A549 (cell line): ENCODE data around the gene PEDS1. TPM values are rescaled to one million over a fixed set of nuclear protein-coding genes. Genes with fewer than 3 reads are reported as not detected.

Experiments used
- ATAC-seq, 2 experiments: fragments of 200-7000 bp in 1 of 2; fragments of >200 bp in 1 of 2; cut with Nextera tagmentation in 1 of 2; cut with Tn5 transposase in 1 of 2; 3 replicates each; pipeline versions ENCODE4 v1.8.0 to v1.9.1; 2018 to 2020; ENCODE audit warnings: mild to moderate bottlenecking in 1 of 2, moderate library complexity in 1 of 2
- CTCF ChIA-PET: fragments of 300-600 bp; sonication (Branson Sonifier 250); formaldehyde crosslinking; extraction: SDS; loops from one replicate; lab custom pipeline; 2021; ENCODE audit warnings: antibody characterized with exemption, inconsistent platforms; lab: Yijun Ruan, JAX
- POLR2A ChIA-PET: fragments of 350-600 bp; formaldehyde crosslinking; extraction: SDS; loops from one replicate; lab custom pipeline; 2021; ENCODE audit warnings: antibody characterized with exemption, inconsistent platforms; lab: Yijun Ruan, JAX
- DNase-seq, 2 experiments: peaks; one replicate each; pipeline versions ENCODE4 v3.0.0 to v3.0.0-alpha.2; 2011 to 2016; ENCODE audit warnings: low read depth in 1 of 2, low spot score in 1 of 2
- FAIRE-seq: peaks from 2 replicates; lab custom pipeline; 2011; peaks lifted over from hg19 to GRCh38; lab: Jason Lieb, UNC
- H3K27ac ChIP-seq, 2 experiments: fragments of >200 bp; sonication (Bioruptor Twin); formaldehyde crosslinking; 3 replicates each; pipeline ENCODE4 v1.5.1; 2016 to 2017
- H3K4me1 ChIP-seq: fragments of >200 bp; sonication (Bioruptor Twin); formaldehyde crosslinking; 3 replicates; pipeline ENCODE4 v1.6.1; 2016
- H3K4me2 ChIP-seq: fragments of >200 bp; sonication (Bioruptor Twin); formaldehyde crosslinking; 3 replicates; pipeline ENCODE4 v1.6.1; 2016
- H3K4me3 ChIP-seq: fragments of >200 bp; sonication (Bioruptor Twin); formaldehyde crosslinking; 3 replicates; pipeline ENCODE4 v1.5.1; 2016
- H3K9me3 ChIP-seq: fragments of >200 bp; sonication (Bioruptor Twin); formaldehyde crosslinking; 3 replicates; pipeline ENCODE4 v1.6.1; 2016
- CBX2 ChIP-seq: fragments of 200-600 bp; sonication (generic); IDR thresholded peaks from 2 replicates; pipeline ENCODE4 v1.6.1; 2016; ENCODE audit warnings: low read depth, mild to moderate bottlenecking, borderline replicate concordance
- EHF ChIP-seq: fragments of 250-450 bp; sonication (Bioruptor Pico); IDR thresholded peaks from 2 replicates; pipeline ENCODE4 v1.5.0; 2020; ENCODE audit warnings: mild to moderate bottlenecking
- EHMT2 ChIP-seq: fragments of 200-600 bp; sonication (generic); IDR thresholded peaks from 2 replicates; pipeline ENCODE4 v1.6.1; 2016; ENCODE audit warnings: antibody characterized with exemption, low read depth, mild to moderate bottlenecking, moderate library complexity
- ELK1 ChIP-seq: fragments of 150-350 bp; IDR thresholded peaks from 2 replicates; pipeline ENCODE4 v1.6.1; 2014; ENCODE audit warnings: low read depth, mild to moderate bottlenecking, low read length
- FOSB ChIP-seq: fragments of 250-450 bp; sonication (Bioruptor Pico); IDR thresholded peaks from 2 replicates; pipeline ENCODE4 v1.5.0; 2020; ENCODE audit warnings: mild to moderate bottlenecking, moderate library complexity
- HOXB13 ChIP-seq: fragments of 250-450 bp; sonication (Bioruptor Pico); IDR thresholded peaks from 2 replicates; pipeline ENCODE4 v1.5.0; 2020; ENCODE audit warnings: low read depth, mild to moderate bottlenecking, moderate library complexity
- NFE2L2 ChIP-seq: fragments of 150-350 bp; conservative IDR thresholded peaks from 2 replicates; pipeline ENCODE4 v1.6.1; 2014; ENCODE audit warnings: low read length
- NPAS2 ChIP-seq: fragments of 250-450 bp; sonication (Bioruptor Pico); IDR thresholded peaks from 2 replicates; pipeline ENCODE4 v1.8.0; 2022; ENCODE audit warnings: mild to moderate bottlenecking, moderate library complexity, borderline replicate concordance
- NR3C1 ChIP-seq: fragments of >200 bp; sonication (Bioruptor Twin); formaldehyde crosslinking; IDR thresholded peaks from 3 replicates; pipeline ENCODE4 v1.6.1; 2017
- PBX3 ChIP-seq: IDR thresholded peaks from 2 replicates; pipeline ENCODE4 v1.6.1; 2012
- PHF8 ChIP-seq: fragments of 200-600 bp; sonication (generic); IDR thresholded peaks from 2 replicates; pipeline ENCODE4 v1.6.1; 2016; ENCODE audit warnings: low read depth, mild to moderate bottlenecking, antibody characterized with exemption, moderate library complexity, borderline replicate concordance
- POLR2AphosphoS2 ChIP-seq: conservative IDR thresholded peaks from 2 replicates; pipeline ENCODE4 v1.6.1; 2012; ENCODE audit warnings: low read length, improper control_type of control experiment, inconsistent platforms
- RCOR1 ChIP-seq: fragments of 150-350 bp; IDR thresholded peaks from 2 replicates; pipeline ENCODE4 v1.6.1; 2014; ENCODE audit warnings: antibody characterized with exemption, low read length, low read depth
- RFX5 ChIP-seq: fragments of 450-650 bp; IDR thresholded peaks from 2 replicates; pipeline ENCODE4 v1.7.1; 2014; ENCODE audit warnings: antibody characterized with exemption, mild to moderate bottlenecking, moderate library complexity
- SMC3 ChIP-seq: fragments of >200 bp; sonication (Bioruptor Twin); formaldehyde crosslinking; IDR thresholded peaks from 3 replicates; pipeline ENCODE4 v1.6.1; 2018; ENCODE audit warnings: inconsistent platforms
- TFCP2L1 ChIP-seq: fragments of 250-450 bp; sonication (Bioruptor Pico); IDR thresholded peaks from 2 replicates; pipeline ENCODE4 v1.5.0; 2021; ENCODE audit warnings: mild to moderate bottlenecking
- TP53 ChIP-seq: fragments of 250-450 bp; sonication (Bioruptor Pico); IDR thresholded peaks from 2 replicates; pipeline ENCODE4 v1.5.0; 2021; ENCODE audit warnings: mild to moderate bottlenecking, moderate library complexity
- USF2 ChIP-seq: fragments of 450-650 bp; IDR thresholded peaks from 2 replicates; pipeline ENCODE4 v1.6.1; 2014; ENCODE audit warnings: antibody characterized with exemption
- ZC3H11A ChIP-seq: fragments of 450-650 bp; IDR thresholded peaks from 2 replicates; pipeline ENCODE4 v1.6.1; 2014; ENCODE audit warnings: antibody characterized with exemption, mild to moderate bottlenecking
- ZFP36 ChIP-seq: fragments of 450-650 bp; IDR thresholded peaks from 2 replicates; pipeline ENCODE4 v1.6.1; 2014; ENCODE audit warnings: borderline replicate concordance; ENCODE audit not compliant: partially characterized antibody
- ZSCAN20 ChIP-seq: fragments of 250-450 bp; sonication (Bioruptor Pico); IDR thresholded peaks from 2 replicates; pipeline ENCODE4 v1.8.0; 2022; ENCODE audit warnings: mild to moderate bottlenecking, moderate library complexity
- WGBS: methylation state at CpG from one replicate; pipeline ENCODE4 v1.1.6; 2017; ENCODE audit errors: missing lambda C conversion rate; 5-methylcytosine and 5-hydroxymethylcytosine counted together
- polyA plus RNA-seq, 4 experiments: library from polyadenylated mRNA; depleted of rRNA in 3 of 4; stranded (reverse); fragments of >200 nt; fragmentation: RNase III in 1 of 4; extraction: RNeasy Plus Mini Kit Qiagen cat#74134 plus additional on column Dnase treatment in 1 of 4; gene quantifications; 2 replicates in 3 of 4; 3 replicates in 1 of 4; pipeline ENCODE4 v1.2.3, GENCODE V29; 2011 to 2017

PEDS1 gene
- polyA plus RNA-seq, 2 of the 4 experiments (the other 2 are of a cell fraction): 24.5 to 25.8 TPM

- TF ChIP-seq TP53: no peak
Observed at GRCh38 chr20:50130995-50131394, 22.5 kb downstream of the PEDS1 start (continued).

- DNase-seq: no peak
- FAIRE-seq: no peak
- Histone ChIP-seq H3K4me1 (peaks cover 47% of the 10 kb centered on the region), H3K27ac (peak overlapping the region in 1 of 2 experiments; percentile 35; a peak in 1 of 6 replicates), H3K4me3 (no peak overlapping the region)
- CTCF ChIA-PET: interaction anchor here (2.3 to 31.2 kb wide), 2 partner anchors 13 to 48 kb away, joined by 5 to 1085 read pairs; partner anchors contain the start of gene CEBPB
- ATAC-seq: no peak
- 91% methylated on average over 1 of the region's 1 CpG for WGBS
- no peak for TF ChIP-seq HOXB13 (CRISPR knock-in tag)
- no peak for TF ChIP-seq NR3C1
- no peak for TF ChIP-seq EHMT2
- no peak for TF ChIP-seq EHF (CRISPR knock-in tag)
- no peak for TF ChIP-seq NFE2L2
- no peak for TF ChIP-seq FOSB (CRISPR knock-in tag)
- TF ChIP-seq PBX3: no peak
- no peak for TF ChIP-seq ZC3H11A
- TF ChIP-seq PHF8: no peak
- TF ChIP-seq RFX5: no peak
- no peak for TF ChIP-seq CBX2
- TF ChIP-seq NPAS2 (CRISPR knock-in tag): no peak
- no peak for TF ChIP-seq TFCP2L1
- no peak for TF ChIP-seq RCOR1
- TF ChIP-seq ELK1: no peak
- TF ChIP-seq SMC3: no peak
- TF ChIP-seq ZSCAN20: no peak
- TF ChIP-seq, all 56 proteins: peak for 0
- no peaks in the 10 kb centered on the region for H3K9me3 ChIP-seq
- H3K4me2 ChIP-seq: no peak overlapping the region
- POLR2A ChIA-PET: no interaction called here
Observed at GRCh38 chr20:50130356-50130723, 23.2 kb downstream of the PEDS1 start.

GRCh38 chr20:50129662-50130355 lies 23.7 kb downstream of the PEDS1 start:
- peak; percentile 64 to 69 for DNase-seq
- Histone ChIP-seq H3K4me2 (no peak overlapping the region), H3K4me1 (peaks cover 47% of the 10 kb centered on the region), H3K4me3 (no peak overlapping the region), H3K27ac (no peak overlapping the region), H3K9me3 (no peaks in the 10 kb centered on the region)
- TF ChIP-seq POLR2AphosphoS2 (0 out of 2 replicates have a peak, but pooled peaks have one; percentile 47), ZFP36 (no peak), USF2 (peak; percentile 94)
- FAIRE-seq: no peak
- ATAC-seq: peak; percentile 56 to 69; a peak in 4 of 6 replicates
- 93% methylated on average over 12 of the region's 13 CpGs for WGBS
- POLR2A ChIA-PET: no interaction called here
- CTCF ChIA-PET: interaction anchor here (2.2 to 31.2 kb wide), 4 partner anchors 10 to 49 kb away, joined by 10 to 1085 read pairs (median 142); partner anchors contain the start of genes CEBPB and PEDS1
